Activated CD4-positive, CD25-positive, alpha-beta regulatory T cell treated with anti-CD3 and anti-CD28 coated beads, Interleukin-2, amount 50 U/mL, for 16 hours (primary cell): Measurements from ENCODE around the gene ARAP2.
A peak's percentile ranks its signal among the peaks of the same experiment; 100 is the strongest.

ENCODE experiments used
- DNase-seq: peaks from one replicate; pipeline ENCODE4 v3.0.0-alpha.2; 2020; ENCODE audit warnings: low read depth, low spot score

The ARAP2 gene, protein sequence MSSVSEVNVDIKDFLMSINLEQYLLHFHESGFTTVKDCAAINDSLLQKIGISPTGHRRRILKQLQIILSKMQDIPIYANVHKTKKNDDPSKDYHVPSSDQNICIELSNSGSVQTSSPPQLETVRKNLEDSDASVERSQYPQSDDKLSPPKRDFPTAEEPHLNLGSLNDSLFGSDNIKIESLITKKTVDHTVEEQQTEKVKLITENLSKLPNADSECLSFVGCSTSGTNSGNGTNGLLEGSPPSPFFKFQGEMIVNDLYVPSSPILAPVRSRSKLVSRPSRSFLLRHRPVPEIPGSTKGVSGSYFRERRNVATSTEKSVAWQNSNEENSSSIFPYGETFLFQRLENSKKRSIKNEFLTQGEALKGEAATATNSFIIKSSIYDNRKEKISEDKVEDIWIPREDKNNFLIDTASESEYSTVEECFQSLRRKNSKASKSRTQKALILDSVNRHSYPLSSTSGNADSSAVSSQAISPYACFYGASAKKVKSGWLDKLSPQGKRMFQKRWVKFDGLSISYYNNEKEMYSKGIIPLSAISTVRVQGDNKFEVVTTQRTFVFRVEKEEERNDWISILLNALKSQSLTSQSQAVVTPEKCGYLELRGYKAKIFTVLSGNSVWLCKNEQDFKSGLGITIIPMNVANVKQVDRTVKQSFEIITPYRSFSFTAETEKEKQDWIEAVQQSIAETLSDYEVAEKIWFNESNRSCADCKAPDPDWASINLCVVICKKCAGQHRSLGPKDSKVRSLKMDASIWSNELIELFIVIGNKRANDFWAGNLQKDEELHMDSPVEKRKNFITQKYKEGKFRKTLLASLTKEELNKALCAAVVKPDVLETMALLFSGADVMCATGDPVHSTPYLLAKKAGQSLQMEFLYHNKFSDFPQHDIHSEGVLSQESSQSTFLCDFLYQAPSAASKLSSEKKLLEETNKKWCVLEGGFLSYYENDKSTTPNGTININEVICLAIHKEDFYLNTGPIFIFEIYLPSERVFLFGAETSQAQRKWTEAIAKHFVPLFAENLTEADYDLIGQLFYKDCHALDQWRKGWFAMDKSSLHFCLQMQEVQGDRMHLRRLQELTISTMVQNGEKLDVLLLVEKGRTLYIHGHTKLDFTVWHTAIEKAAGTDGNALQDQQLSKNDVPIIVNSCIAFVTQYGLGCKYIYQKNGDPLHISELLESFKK (N-terminal part only)

DNA sequence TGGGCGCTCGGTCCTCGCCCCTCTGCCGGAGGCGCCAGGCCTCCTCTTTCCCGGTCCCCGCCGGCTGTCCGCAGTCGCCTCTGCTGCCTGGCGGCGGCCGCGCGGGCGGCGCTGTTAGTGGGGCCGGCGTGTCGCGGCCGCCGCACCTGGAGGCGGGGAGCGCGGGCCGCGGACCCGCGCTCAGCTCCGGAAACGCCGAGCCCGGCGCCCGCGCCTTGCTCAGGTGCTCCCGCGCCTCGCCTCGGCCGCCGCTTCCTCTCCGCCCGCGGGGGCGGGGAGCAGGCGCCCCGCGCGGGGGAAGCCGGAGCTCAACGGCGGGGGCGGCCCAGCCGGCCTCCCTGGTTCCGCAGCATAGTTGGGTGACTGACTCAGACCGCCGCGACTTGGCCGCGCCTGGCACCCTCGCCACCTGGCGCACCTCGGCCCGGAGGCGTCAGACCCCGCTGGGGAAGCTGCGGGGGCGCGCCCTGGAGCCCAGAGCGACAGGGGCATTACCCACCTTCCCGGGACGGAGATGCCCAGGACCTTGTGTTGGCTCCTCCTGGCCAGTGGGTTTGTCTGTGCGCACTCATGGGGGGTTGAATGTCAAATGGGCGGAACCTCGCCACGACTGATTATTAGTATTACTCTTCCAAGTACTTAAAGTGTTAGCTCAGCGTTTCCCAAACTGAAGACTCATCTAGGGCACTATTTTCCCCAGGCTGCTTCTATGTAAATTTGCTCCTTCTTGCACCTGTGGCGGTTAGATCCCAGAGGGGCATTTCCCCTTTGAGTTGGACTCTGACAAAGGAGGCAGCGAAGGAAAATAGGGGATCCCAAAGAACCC is at the start of gene ARAP2:
Gene ARAP2, minus strand, starts transcription at position 258 of the 826 bp plus-strand sequence. CDS start 15,028 bp downstream, outside the sequence.
- peak; percentile 47 for DNase-seq

DNA sequence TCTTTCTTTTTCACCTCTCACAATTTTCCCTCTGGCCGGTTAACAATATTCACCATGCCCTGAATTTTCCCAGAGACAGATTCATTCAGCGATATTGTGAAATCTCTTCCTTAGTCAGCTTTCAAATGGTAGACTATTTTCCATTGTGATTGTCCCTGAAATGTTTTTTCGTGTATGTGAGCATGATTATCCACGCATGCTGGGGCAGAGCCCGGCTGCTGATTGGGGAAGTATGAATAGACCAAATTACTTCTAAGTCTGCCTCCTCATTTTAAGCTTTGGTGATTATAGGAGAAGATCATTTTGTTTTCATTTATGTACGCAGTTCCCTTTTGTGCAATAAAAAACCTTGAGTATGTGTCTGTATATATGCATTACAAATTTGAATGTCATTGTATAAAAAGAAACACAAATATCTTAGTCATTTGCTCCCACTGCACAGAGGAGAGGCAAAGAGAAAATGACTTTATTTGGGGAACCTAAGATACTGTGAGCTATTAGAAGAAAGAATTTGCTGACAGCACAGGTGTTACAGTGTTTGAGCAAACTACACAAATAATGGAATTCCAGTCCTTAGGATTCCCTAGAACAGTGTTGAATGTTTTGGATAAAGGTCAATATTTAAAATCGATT is 48.4 kb upstream of the ARAP2 start:
- DNase-seq, result no peak

DNA sequence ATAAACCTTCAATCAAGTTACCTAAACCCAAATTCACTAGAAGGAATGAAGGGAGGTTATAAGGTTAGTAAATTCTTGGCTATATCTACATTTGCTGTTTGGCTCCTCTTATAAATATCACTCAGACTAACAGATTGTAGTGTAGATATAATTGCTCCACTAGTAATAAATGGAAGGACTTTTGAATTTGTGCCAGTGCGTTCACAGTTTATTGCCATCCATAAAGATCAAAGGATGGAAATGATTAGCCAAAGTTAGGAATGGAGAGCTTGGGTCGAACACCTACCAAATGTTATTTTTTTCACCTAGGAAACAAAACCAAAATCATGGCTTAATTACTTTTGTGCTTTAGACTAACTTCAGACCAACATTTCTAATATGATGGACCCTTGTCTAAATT is 46.3 kb upstream of the ARAP2 start:
- DNase-seq, result no peak

DNA sequence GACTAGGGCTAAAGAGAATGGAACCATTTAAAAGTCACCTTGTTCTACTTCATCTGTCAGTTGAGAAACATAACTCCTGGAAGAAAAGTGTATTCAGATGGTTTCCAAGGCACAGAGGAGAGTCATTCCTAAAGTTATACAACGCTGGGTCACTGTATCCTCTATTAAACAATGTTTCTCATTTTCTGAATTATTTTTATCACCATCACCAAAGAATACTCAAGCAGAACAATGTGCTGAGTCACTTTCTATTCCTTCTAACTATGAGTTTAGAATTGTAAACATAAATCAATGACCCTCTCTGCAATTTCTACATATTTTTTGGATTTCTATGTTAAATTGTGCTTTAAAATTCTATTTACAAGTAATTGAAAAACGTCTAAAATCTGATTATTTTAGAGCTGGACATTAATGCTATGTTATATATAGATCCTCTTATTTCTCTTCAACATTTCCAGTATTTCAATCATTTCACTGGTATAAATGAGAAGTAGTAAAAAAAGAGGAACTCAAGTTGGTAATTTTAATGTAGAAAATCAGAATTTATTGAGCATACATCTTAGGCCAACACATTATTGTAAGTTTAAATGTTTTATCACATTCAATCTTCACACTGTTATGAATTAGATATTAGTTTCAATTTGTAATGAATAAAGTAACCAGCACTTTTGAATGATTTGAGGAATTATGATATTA is 44.6 kb upstream of the ARAP2 start:
- DNase-seq, result no peak

DNA sequence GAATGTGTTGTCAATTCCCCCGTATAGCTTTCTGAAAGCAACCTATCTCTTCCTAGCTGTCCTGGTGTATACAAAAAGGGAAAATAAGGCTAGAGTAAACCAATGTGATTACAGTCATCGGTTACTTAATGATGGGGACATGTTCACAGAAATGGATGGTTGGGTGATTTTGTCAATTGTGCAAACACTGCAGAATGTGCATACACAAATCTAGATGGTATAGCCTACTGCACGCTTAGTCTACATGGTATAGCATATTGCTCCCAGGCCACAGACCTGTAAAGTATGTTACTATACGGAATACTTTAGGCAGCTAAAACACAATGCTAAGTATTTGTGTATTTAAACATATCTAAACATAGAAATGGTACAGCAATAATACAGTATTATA is 42.2 kb upstream of the ARAP2 start:
- no peak for DNase-seq

DNA sequence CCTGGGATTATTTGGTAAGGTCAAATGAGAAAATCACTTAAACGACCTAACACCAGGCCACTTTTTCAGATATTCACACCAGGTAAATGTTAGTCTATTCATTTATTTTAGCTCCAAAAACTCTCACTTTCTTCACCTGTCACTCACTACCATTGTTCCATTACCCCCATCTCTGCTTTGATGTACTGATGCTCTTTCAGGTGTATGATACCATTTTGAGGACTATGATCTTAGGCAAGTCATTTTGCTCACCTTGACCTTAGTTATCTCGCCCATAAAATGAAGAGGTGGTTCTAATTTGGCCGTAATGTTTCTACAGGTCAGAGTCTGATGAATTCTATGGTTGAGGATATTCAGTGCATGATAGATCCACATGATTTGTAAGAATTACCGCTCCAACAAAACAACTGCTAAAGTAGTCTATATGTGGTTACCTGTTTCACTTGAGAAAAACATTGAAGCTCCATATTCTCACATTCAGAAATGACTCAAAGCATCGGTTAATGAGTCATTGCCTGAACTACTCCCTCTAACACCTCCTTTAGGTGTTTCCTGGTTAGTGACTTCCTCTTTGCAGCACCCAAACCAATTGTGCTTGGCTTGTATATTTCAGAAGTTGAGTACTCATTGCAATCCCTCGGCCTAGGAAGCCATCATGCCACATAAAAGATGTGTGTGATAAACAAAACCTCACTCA is 41.6 kb upstream of the ARAP2 start:
- DNase-seq, result peak; percentile 36

DNA sequence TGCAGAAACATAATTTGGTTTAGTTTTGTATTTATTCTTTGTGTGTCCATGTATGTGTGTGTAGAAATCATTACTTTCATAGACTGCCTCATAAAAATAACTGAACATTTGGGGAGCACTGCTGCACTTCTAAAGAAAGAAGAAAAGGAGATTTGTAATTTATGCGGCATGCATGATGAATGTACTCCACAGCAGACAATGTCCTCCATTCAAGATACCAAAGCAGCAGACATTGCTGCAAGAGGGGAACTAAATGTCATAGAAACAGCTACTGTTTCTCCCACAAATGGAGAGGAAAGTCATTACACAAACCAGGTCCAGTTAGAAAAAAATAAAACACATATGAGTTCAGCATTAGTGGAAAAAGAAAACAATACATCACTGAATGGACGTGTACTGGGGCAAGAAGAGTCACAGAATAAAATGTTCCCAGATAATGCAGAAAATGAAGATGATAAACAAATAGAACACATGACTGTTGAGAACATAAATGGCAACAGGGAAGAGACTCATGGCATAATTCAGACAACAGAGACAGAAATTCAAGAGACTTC is 39.7 kb upstream of the ARAP2 start:
- no peak for DNase-seq

DNA sequence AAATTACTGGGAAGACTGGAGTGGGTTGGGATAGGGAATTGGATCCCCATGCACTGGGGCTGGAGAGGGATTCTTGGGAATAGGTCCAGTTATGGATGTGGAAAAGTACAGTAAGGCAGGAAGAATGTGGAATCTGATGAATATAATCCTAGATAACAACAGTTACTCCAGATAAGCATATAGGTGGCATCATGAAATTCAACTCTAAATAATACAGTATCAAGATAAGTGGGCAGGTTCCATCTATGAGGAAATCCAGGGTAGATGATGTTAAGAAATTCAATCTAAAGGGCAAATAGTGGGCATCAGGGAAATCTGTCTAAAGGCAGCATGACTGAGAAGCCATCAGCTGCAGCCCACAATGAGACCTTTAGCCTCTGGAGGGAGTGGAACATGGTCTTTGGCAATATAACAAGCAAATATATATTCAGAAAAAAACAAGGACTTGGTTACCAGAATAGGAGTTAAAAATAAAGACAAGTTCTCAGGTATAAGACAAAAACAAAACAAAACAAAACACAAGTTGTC is 38.3 kb upstream of the ARAP2 start:
- no peak for DNase-seq

DNA sequence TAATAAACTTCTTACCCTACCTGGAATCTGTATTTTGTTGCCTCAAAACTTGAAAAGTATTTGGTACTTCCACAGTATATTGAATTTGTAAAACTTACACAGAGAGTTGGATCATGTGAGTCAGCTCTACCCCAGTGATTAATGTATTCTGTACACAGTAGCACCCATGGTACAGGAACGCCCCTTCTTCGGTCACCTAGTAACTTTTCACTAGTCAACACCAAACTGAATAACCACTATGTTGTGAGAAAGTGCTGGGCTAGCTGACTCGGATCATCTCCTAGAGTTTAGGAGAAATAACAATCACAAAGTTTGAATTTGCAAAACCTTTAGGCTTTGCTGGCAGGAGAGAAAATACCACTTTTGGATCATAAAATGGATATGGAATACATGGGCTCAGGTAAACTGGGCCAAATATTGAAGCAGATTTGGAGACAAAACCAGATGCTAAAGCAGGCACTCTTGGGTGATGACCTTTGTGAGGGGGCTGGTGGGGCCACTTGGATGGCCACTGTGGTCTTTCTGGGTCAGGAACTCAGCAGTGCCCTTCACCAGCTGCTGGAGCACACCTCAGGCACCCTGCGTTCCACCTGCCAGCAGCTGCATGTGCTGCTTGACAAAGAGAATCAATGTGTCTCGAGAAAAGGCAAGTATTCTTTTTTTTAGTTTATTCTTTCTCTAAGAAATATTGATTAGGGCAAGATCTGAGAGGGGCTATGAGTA is 37.2 kb upstream of the ARAP2 start, which contains the start of gene DTHD1:
Gene DTHD1, plus strand, starts transcription at position 233 of the 723 bp plus-strand sequence. Its CDS starts 143 bp downstream, at position 376.
- no peak for DNase-seq

DNA sequence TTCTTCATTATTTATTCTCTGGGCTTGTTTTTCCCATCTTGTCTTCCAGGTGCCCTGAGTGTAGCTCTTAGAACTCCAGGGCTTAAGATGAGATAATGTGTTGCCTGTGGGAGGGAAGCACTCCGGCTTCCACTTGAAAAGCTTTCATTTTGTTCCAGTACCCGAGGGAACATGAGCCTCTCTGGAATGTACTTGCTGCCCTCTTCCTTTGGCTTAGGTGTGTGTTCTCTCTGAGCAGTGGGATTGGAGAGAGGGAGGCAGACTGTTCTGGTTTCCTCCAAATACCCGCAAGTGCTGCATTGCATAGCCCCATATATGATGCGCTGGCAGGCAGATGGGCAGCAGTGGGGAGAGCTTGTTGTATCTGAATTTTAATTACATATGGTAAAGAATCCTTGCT is 36.2 kb upstream of the ARAP2 start:
- no peak for DNase-seq

DNA sequence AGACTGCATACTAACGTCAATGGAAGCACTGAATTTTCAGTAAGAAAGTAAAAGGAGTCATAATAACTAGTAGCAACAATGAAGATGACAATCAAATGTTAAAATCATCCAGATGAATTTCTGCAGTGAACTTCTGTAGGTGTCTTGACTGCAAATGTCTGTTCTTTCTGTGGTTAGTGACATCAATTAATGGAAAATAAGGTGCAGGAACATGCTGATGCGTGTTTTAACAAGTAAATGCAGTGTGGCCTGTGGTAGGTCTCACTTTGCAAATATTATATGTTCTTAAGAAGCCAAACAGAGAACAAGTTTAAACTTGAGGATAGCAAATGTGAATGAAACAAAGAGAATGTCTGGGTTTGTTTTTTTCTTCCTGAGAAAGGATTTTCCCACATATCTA is 34.5 kb upstream of the ARAP2 start:
- DNase-seq, result no peak

DNA sequence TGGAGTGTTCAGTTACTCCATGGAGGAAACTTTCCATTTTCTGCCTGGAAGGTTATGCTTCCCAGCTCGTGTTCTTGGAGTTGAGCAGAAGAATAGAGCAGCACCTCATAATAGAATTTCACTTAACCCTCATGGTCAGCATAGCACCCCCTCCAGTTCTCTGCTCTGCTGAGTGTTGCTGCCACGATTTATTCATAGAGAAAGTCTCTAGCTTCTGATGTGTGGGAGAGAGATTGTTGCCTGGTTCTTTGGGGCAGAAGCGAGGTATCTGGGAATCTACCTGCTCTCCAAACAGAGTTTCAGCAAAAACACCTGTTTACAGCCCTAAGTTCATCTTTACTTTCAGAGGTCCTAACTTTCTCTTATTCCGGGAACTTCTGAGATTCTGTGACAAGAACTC is 33.2 kb upstream of the ARAP2 start:
- DNase-seq, result no peak

DNA sequence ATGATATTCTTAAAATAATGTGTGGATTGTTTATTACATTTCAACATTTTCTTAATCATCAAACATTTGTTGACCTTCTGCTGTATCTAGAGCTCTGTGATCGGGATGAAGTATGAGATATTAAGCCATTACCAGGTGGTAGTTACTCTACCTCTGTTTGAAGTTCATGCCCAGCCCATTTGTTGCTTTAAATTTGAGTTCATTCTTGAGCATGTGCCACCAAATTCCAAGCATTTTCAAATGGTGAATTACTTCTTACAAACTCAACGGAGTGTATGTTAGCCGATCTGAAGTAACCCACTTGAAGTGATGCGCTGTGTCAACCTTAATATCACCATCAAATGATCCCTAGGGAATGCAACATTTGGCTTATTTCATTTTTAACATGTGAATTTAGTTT is 29.8 kb upstream of the ARAP2 start:
- DNase-seq, result no peak

DNA sequence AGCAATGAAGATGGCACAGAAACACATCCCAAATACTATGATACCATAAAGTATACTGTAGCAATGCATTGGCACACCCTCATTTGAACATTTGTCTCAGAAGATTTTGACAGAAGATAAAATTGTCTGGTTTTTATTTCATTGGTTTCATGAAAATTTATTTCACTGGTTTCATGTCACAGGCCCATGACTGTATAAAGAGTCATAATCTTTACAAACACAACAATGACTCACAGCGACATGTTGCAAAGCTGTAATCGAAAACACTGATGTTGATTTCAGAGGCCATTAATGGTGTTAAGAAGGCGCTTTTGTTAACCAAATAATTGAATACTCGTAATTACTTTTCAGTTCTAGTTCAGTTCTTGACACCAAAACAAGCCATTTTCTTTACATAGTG is 29.0 kb upstream of the ARAP2 start:
- DNase-seq, result no peak

DNA sequence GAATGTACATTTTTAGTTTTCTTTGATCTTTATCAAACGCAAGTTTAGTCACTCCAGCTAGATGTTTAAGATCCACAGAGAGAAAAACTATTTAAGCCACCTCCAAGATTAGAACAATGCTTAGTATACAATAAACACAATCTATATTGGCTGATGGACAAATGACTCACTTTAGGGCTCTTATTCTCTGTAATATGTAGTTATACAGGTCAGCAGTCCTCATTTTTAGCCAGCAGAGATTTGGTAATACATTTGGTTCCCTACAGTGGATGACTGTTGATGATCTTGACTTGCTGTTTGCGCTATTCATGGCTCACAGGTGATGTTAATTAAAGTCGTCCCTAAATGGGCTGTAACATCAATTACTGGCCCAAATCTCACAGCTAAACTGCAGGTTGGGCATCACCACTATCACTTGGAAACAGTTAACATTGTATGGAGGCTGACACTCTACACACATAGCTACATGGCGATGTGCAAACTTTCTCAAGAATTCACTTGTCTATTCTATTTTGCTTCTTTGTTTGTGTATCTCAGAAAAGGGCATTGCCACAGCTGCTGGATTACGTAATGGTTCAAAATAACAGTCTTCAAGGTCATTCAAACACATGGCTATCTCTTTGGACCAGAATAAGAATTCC is 25.3 kb upstream of the ARAP2 start:
- DNase-seq, result no peak

DNA sequence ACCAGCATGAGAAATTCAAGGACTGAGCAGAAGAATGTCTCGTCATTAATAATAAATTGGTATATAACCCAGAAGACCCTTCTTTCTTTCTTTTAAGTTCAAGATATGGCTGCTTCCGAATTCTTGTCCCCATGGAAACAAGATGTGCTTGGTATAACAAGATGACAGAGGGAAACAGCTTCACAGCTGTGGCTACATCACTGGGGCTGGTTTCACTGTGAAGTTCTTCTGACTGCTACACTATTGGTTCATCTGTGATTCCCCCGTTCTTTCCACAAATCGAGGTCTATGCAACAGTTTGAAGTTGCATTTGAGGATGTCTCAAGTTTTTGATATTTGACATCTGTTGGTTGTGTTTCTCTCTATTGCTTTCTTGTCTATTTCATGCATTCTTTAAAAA is 24.8 kb upstream of the ARAP2 start:
- no peak for DNase-seq

DNA sequence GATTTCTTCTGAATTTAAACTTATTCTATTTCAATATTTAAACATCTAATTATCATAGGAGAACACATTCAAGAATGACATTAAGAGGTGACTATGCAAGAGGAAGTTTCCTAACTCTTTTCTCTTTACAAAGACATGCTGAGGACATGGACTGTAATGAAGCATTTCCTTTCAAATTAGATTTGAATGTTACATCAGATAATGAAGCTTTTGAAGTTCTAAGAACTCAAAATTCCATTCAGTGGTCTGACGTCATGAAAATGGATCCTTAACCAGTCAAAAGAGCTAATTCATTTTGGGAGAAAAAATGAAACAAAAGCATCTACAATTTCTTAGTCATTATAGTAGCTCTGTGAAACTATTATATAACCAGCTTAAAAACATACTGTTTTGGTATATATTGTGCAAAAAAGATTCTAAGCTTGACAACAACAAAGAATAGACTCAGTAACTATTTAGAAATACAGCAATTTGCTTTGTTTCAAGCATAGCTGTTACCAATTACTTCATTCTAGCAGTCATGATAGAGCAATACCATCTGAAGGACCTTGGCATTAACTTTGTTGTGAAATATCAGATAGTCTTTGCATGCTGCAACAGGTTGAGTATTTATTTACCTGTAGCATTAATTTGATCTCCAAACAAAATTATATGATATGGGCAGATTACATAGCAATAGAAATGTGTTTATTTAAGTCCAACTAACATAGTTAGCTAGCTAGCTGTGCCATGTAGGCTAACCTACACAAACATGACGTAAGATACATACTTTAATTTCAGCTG is 23.4 kb upstream of the ARAP2 start:
- DNase-seq, result no peak
